ENCODE data around the gene FFAR2. TPM values are rescaled to one million over a fixed set of nuclear protein-coding genes. Genes with fewer than 3 reads are reported as not detected.

Gene FFAR2
- total RNA-seq, 1 donor from 2014 or later = not detected

- H3K27me3 Mint-ChIP-seq = no peaks in the 10 kb centered on the region
- ATAC-seq (ENCODE audit: low read depth) (peak; percentile 100), DNase-seq (peak; percentile 37)
- TF ChIP-seq CTCF (IDR thresholded peaks at IDR 0.05) = no peak
- ChIA-PET POLR2A (no interaction called here), CTCF (no interaction called here)
- H3K27ac Mint-ChIP-seq = peak overlapping the region; percentile 35
- H3K4me1 Mint-ChIP-seq = peaks cover 19% of the 10 kb centered on the region
- H3K36me3 Mint-ChIP-seq (ENCODE audit: low read depth) = no peaks in the 10 kb centered on the region
- intact Hi-C loops (cut with micrococcal nuclease) = loop anchor here (1.0 kb wide), 1 partner anchor 25 kb away; no protein-coding TSS in a partner anchor
- peak overlapping the region; percentile 16 for H3K4me3 Mint-ChIP-seq
- H3K9me3 Mint-ChIP-seq = no peaks in the 10 kb centered on the region
Measured at GRCh38 chr19:35484252-35485036, 36.4 kb downstream of the FFAR2 start.

- DNase-seq (no peak), ATAC-seq (ENCODE audit: low read depth) (no peak)
- Mint-ChIP-seq H3K4me3 (no peak overlapping the region), H3K27ac (no peak overlapping the region), H3K9me3 (no peaks in the 10 kb centered on the region), H3K27me3 (peaks cover 4% of the 10 kb centered on the region), H3K4me1 (peaks cover 19% of the 10 kb centered on the region), H3K36me3 (ENCODE audit: low read depth) (no peaks in the 10 kb centered on the region)
- ChIA-PET CTCF (interaction anchor here (2.1 to 2.5 kb wide), 2 partner anchors 9 to 133 kb away, joined by 9 to 11 read pairs; no protein-coding TSS in a partner anchor), POLR2A (interaction anchor here (0.6 to 0.9 kb wide), 4 partner anchors 9 to 281 kb away, joined by 3 to 7 read pairs (median 3); no protein-coding TSS in a partner anchor)
- no peak for TF ChIP-seq CTCF (IDR thresholded peaks at IDR 0.05)
- intact Hi-C loops (cut with micrococcal nuclease) = no loop called here
Measured at GRCh38 chr19:35486268-35486708, 38.2 kb downstream of the FFAR2 start.

GRCh38 chr19:35487656-35488182 is 39.7 kb downstream of the FFAR2 start:
- ATAC-seq (ENCODE audit: low read depth) (no peak), DNase-seq (no peak)
- peaks cover 8% of the 10 kb centered on the region for H3K27me3 Mint-ChIP-seq
- no peak overlapping the region for H3K27ac Mint-ChIP-seq
- POLR2A ChIA-PET = interaction anchor here (0.5 to 1.6 kb wide), 4 partner anchors 20 to 125 kb away, joined by 3 to 5 read pairs (median 4); no protein-coding TSS in a partner anchor
- intact Hi-C loops (cut with micrococcal nuclease) = no loop called here
- H3K36me3 Mint-ChIP-seq (ENCODE audit: low read depth) = no peaks in the 10 kb centered on the region
- CTCF ChIA-PET = interaction anchor here (0.9 to 2.5 kb wide), 3 partner anchors 8 to 135 kb away, joined by 3 to 11 read pairs (median 9); no protein-coding TSS in a partner anchor
- H3K4me1 Mint-ChIP-seq = peaks cover 19% of the 10 kb centered on the region
- H3K9me3 Mint-ChIP-seq = no peaks in the 10 kb centered on the region
- TF ChIP-seq CTCF (IDR thresholded peaks at IDR 0.05) = no peak
- H3K4me3 Mint-ChIP-seq = no peak overlapping the region

- H3K27ac Mint-ChIP-seq = no peak overlapping the region
- ChIA-PET POLR2A (no interaction called here), CTCF (interaction anchor here (2.5 kb wide), 1 partner anchor 136 kb away, joined by 9 read pairs; no protein-coding TSS in a partner anchor)
- H3K4me3 Mint-ChIP-seq = no peak overlapping the region
- peaks cover 8% of the 10 kb centered on the region for H3K27me3 Mint-ChIP-seq
- ATAC-seq (ENCODE audit: low read depth) (no peak), DNase-seq (no peak)
- H3K9me3 Mint-ChIP-seq = no peaks in the 10 kb centered on the region
- H3K4me1 Mint-ChIP-seq = peaks cover 16% of the 10 kb centered on the region
- intact Hi-C loops (cut with micrococcal nuclease) = no loop called here
- H3K36me3 Mint-ChIP-seq (ENCODE audit: low read depth) = no peaks in the 10 kb centered on the region
- TF ChIP-seq CTCF (IDR thresholded peaks at IDR 0.05) = no peak
Measured at GRCh38 chr19:35488677-35489076, 40.6 kb downstream of the FFAR2 start.

GRCh38 chr19:35490364-35490763 is 42.3 kb downstream of the FFAR2 start, which contains the start of gene KRTDAP:
TSS of gene KRTDAP (minus strand) at chr19:35490464. CDS start at chr19:35490442, 22 bp downstream.
- ATAC-seq (ENCODE audit: low read depth) (no peak), DNase-seq (no peak)
- no peak within 1 kb of the TSS for H3K27ac Mint-ChIP-seq
- ChIA-PET POLR2A (interaction anchor here (1.1 to 1.3 kb wide), 2 partner anchors 137 to 348 kb away, joined by 3 to 8 read pairs; no protein-coding TSS in a partner anchor), CTCF (no interaction called here)
- intact Hi-C loops (cut with micrococcal nuclease) = no loop called here
- TF ChIP-seq CTCF (IDR thresholded peaks at IDR 0.05) = no peak
- H3K36me3 Mint-ChIP-seq (ENCODE audit: low read depth) = no peaks in the 10 kb centered on the region
- H3K9me3 Mint-ChIP-seq = no peaks in the 10 kb centered on the region
- peaks cover 8% of the 10 kb centered on the region for H3K27me3 Mint-ChIP-seq
- H3K4me3 Mint-ChIP-seq = no peak within 1 kb of the TSS
- peaks cover 7% of the 10 kb centered on the region for H3K4me1 Mint-ChIP-seq

All from activated B cell treated with CpG ODN at 0.5 μM for 24 hours (primary cell).